ENCODE results near the gene HNRNPF. TPM values are rescaled to one million over a fixed set of nuclear protein-coding genes. Genes with fewer than 3 reads are reported as not detected.

The HNRNPF gene
- total RNA-seq, 2 experiments from 2014 or later: 477 to 494 TPM

GRCh38 chr10:43383204-43383971 is 25.6 kb downstream of the HNRNPF start:
- Mint-ChIP-seq H3K36me3 (ENCODE audit: low read depth) (peaks cover 37% of the 10 kb centered on the region), H3K27ac (no peak overlapping the region), H3K9me3 (no peaks in the 10 kb centered on the region), H3K27me3 (no peaks in the 10 kb centered on the region), H3K4me3 (no peak overlapping the region), H3K4me1 (peaks cover 33% of the 10 kb centered on the region)
- DNase-seq: no peak
- POLR2A ChIA-PET: interaction anchor here (0.6 to 2.5 kb wide), 6 partner anchors 9 to 263 kb away, joined by 3 to 12 read pairs (median 3); no protein-coding TSS in a partner anchor
- CTCF ChIA-PET: interaction anchor here (0.7 kb wide), 1 partner anchor 11 kb away, joined by 4 read pairs; no protein-coding TSS in a partner anchor

- no peaks in the 10 kb centered on the region for H3K9me3 Mint-ChIP-seq
- ChIA-PET POLR2A (interaction anchor here (0.8 to 1.5 kb wide), 4 partner anchors 14 to 20 kb away, joined by 3 to 4 read pairs (median 4); no protein-coding TSS in a partner anchor), CTCF (interaction anchor here (0.5 to 1.6 kb wide), 2 partner anchors 19 to 461 kb away, joined by 4 read pairs; no protein-coding TSS in a partner anchor)
- H3K4me3 Mint-ChIP-seq: no peak overlapping the region
- no peaks in the 10 kb centered on the region for H3K27me3 Mint-ChIP-seq
- H3K4me1 Mint-ChIP-seq: peaks cover 12% of the 10 kb centered on the region
- DNase-seq: no peak
- H3K36me3 Mint-ChIP-seq (ENCODE audit: low read depth): peaks cover 14% of the 10 kb centered on the region
- no peak overlapping the region for H3K27ac Mint-ChIP-seq
These were observed 28.3 kb downstream of the HNRNPF start for GRCh38 chr10:43380610-43381222.

GRCh38 chr10:43377424-43377883 is 31.5 kb downstream of the HNRNPF start:
- no peaks in the 10 kb centered on the region for H3K9me3 Mint-ChIP-seq

GRCh38 chr10:43376828-43377423 is 32.1 kb downstream of the HNRNPF start:
- no peak overlapping the region for H3K4me3 Mint-ChIP-seq
- no peaks in the 10 kb centered on the region for H3K36me3 Mint-ChIP-seq (ENCODE audit: low read depth)
- H3K27ac Mint-ChIP-seq: no peak overlapping the region
- no peaks in the 10 kb centered on the region for H3K27me3 Mint-ChIP-seq
- DNase-seq: no peak
- ChIA-PET CTCF (no interaction called here), POLR2A (interaction anchor here (1.3 kb wide), 1 partner anchor 10 kb away, joined by 3 read pairs; no protein-coding TSS in a partner anchor)
- peaks cover 14% of the 10 kb centered on the region for H3K4me1 Mint-ChIP-seq
- H3K9me3 Mint-ChIP-seq: no peaks in the 10 kb centered on the region

More at GRCh38 chr10:43377424-43377883, 31.5 kb downstream of the HNRNPF start:
- Mint-ChIP-seq H3K27ac (no peak overlapping the region), H3K4me1 (peaks cover 14% of the 10 kb centered on the region), H3K4me3 (no peak overlapping the region), H3K36me3 (ENCODE audit: low read depth) (no peaks in the 10 kb centered on the region), H3K27me3 (no peaks in the 10 kb centered on the region)
- CTCF ChIA-PET: no interaction called here
- POLR2A ChIA-PET: interaction anchor here (1.3 kb wide), 1 partner anchor 11 kb away, joined by 3 read pairs; no protein-coding TSS in a partner anchor
- DNase-seq: no peak

- no peak for DNase-seq
- Mint-ChIP-seq H3K27me3 (no peaks in the 10 kb centered on the region), H3K4me1 (peaks cover 14% of the 10 kb centered on the region), H3K36me3 (ENCODE audit: low read depth) (no peaks in the 10 kb centered on the region), H3K9me3 (no peaks in the 10 kb centered on the region), H3K4me3 (no peak overlapping the region), H3K27ac (no peak overlapping the region)
- ChIA-PET CTCF (no interaction called here), POLR2A (interaction anchor here (1.3 kb wide), 1 partner anchor 10 kb away, joined by 3 read pairs; no protein-coding TSS in a partner anchor)
These were observed 32.8 kb downstream of the HNRNPF start for GRCh38 chr10:43376046-43376635.

GRCh38 chr10:43375401-43376020 is 33.5 kb downstream of the HNRNPF start:
- Mint-ChIP-seq H3K36me3 (ENCODE audit: low read depth) (no peaks in the 10 kb centered on the region), H3K4me1 (peaks cover 11% of the 10 kb centered on the region), H3K27ac (no peak overlapping the region), H3K9me3 (no peaks in the 10 kb centered on the region), H3K4me3 (no peak overlapping the region), H3K27me3 (no peaks in the 10 kb centered on the region)
- POLR2A ChIA-PET: no interaction called here
- CTCF ChIA-PET: interaction anchor here (0.7 kb wide), 1 partner anchor 171 kb away, joined by 6 read pairs; no protein-coding TSS in a partner anchor
- DNase-seq: no peak

GRCh38 chr10:43374194-43374593 is 34.8 kb downstream of the HNRNPF start:
- H3K27ac Mint-ChIP-seq: no peak overlapping the region
- peaks cover 11% of the 10 kb centered on the region for H3K4me1 Mint-ChIP-seq
- no peaks in the 10 kb centered on the region for H3K36me3 Mint-ChIP-seq (ENCODE audit: low read depth)
- no peak for DNase-seq
- no peaks in the 10 kb centered on the region for H3K27me3 Mint-ChIP-seq
- ChIA-PET CTCF (no interaction called here), POLR2A (interaction anchor here (1.2 kb wide), 1 partner anchor 9 kb away, joined by 4 read pairs; no protein-coding TSS in a partner anchor)
- no peak overlapping the region for H3K4me3 Mint-ChIP-seq
- no peaks in the 10 kb centered on the region for H3K9me3 Mint-ChIP-seq

GRCh38 chr10:43373461-43373860 is 35.5 kb downstream of the HNRNPF start:
- ChIA-PET POLR2A (interaction anchor here (1.1 to 1.2 kb wide), 2 partner anchors 10 to 14 kb away, joined by 4 read pairs; no protein-coding TSS in a partner anchor), CTCF (no interaction called here)
- Mint-ChIP-seq H3K4me1 (peaks cover 11% of the 10 kb centered on the region), H3K27ac (no peak overlapping the region), H3K27me3 (no peaks in the 10 kb centered on the region), H3K36me3 (ENCODE audit: low read depth) (no peaks in the 10 kb centered on the region), H3K4me3 (no peak overlapping the region), H3K9me3 (no peaks in the 10 kb centered on the region)
- DNase-seq: no peak

GRCh38 chr10:43372765-43373361 is 36.1 kb downstream of the HNRNPF start:
- Mint-ChIP-seq H3K4me1 (peaks cover 11% of the 10 kb centered on the region), H3K27ac (no peak overlapping the region), H3K9me3 (no peaks in the 10 kb centered on the region), H3K36me3 (ENCODE audit: low read depth) (no peaks in the 10 kb centered on the region), H3K27me3 (no peaks in the 10 kb centered on the region), H3K4me3 (no peak overlapping the region)
- ChIA-PET CTCF (interaction anchor here (0.8 kb wide), 1 partner anchor 10 kb away, joined by 3 read pairs; no protein-coding TSS in a partner anchor), POLR2A (interaction anchor here (0.6 to 1.1 kb wide), 2 partner anchors 13 to 15 kb away, joined by 3 to 4 read pairs; no protein-coding TSS in a partner anchor)
- no peak for DNase-seq

- ChIA-PET POLR2A (interaction anchor here (1.1 kb wide), 1 partner anchor 10 kb away, joined by 3 read pairs; no protein-coding TSS in a partner anchor), CTCF (no interaction called here)
- Mint-ChIP-seq H3K4me1 (peaks cover 11% of the 10 kb centered on the region), H3K27me3 (no peaks in the 10 kb centered on the region), H3K4me3 (no peak within 1 kb of the TSS), H3K27ac (no peak within 1 kb of the TSS), H3K9me3 (no peaks in the 10 kb centered on the region), H3K36me3 (ENCODE audit: low read depth) (no peaks in the 10 kb centered on the region)
- DNase-seq: no peak
These were observed 37.6 kb downstream of the HNRNPF start, which contains the start of gene FXYD4 for GRCh38 chr10:43371418-43371817. Gene FXYD4, plus strand, starts transcription at chr10:43371636. Its CDS starts 2,111 bp downstream, at chr10:43373747.

GRCh38 chr10:43370671-43371215 is 38.2 kb downstream of the HNRNPF start:
- H3K27ac Mint-ChIP-seq: no peak overlapping the region
- no peaks in the 10 kb centered on the region for H3K36me3 Mint-ChIP-seq (ENCODE audit: low read depth)
- POLR2A ChIA-PET: interaction anchor here (1.1 kb wide), 1 partner anchor 9 kb away, joined by 3 read pairs; no protein-coding TSS in a partner anchor
- no peaks in the 10 kb centered on the region for H3K9me3 Mint-ChIP-seq
- CTCF ChIA-PET: no interaction called here
- no peaks in the 10 kb centered on the region for H3K27me3 Mint-ChIP-seq
- no peak overlapping the region for H3K4me3 Mint-ChIP-seq
- no peak for DNase-seq
- H3K4me1 Mint-ChIP-seq: peaks cover 11% of the 10 kb centered on the region
